Putamen (tissue), 1 donor: ENCODE data around the gene PRKAR1B.

Experiments used
- DNase-seq: peaks from one replicate; pipeline ENCODE4 v3.0.0-alpha.2; 2016; ENCODE audit warnings: low spot score

PRKAR1B gene

GRCh38 chr7:519484-520390 is 207.3 kb downstream of the PRKAR1B start, which contains the start of gene PDGFA:
Gene PDGFA, minus strand, starts transcription at chr7:519846. Its CDS starts 845 bp downstream, at chr7:519001.
- DNase-seq, result peak; percentile 63

- DNase-seq, result peak; percentile 85
These were observed 208.2 kb downstream of the PRKAR1B start for GRCh38 chr7:518630-519483.

- peak; percentile 49 for DNase-seq
These were observed 209.1 kb downstream of the PRKAR1B start for GRCh38 chr7:517774-518629.

- no peak for DNase-seq
These were observed 210.2 kb downstream of the PRKAR1B start for GRCh38 chr7:516606-517456.

GRCh38 chr7:516216-516605 is 210.9 kb downstream of the PRKAR1B start:
- no peak for DNase-seq

- DNase-seq, result no peak
These were observed 211.5 kb downstream of the PRKAR1B start for GRCh38 chr7:515628-516027.

- DNase-seq, result peak; percentile 37
These were observed 212.2 kb downstream of the PRKAR1B start for GRCh38 chr7:514651-515598.

GRCh38 chr7:514242-514641 is 212.8 kb downstream of the PRKAR1B start:
- no peak for DNase-seq

GRCh38 chr7:513521-514166 is 213.4 kb downstream of the PRKAR1B start:
- DNase-seq, result no peak

- DNase-seq, result no peak
These were observed 214.4 kb downstream of the PRKAR1B start for GRCh38 chr7:512541-513311.

GRCh38 chr7:512146-512510 is 215.0 kb downstream of the PRKAR1B start:
- DNase-seq, result no peak

GRCh38 chr7:511476-512145 is 215.5 kb downstream of the PRKAR1B start:
- DNase-seq, result no peak

- no peak for DNase-seq
These were observed 216.2 kb downstream of the PRKAR1B start for GRCh38 chr7:510782-511281.

- DNase-seq, result no peak
These were observed 217.0 kb downstream of the PRKAR1B start for GRCh38 chr7:510131-510481.

- DNase-seq, result no peak
These were observed 217.5 kb downstream of the PRKAR1B start for GRCh38 chr7:509426-510130.

GRCh38 chr7:508461-509170 is 218.5 kb downstream of the PRKAR1B start:
- DNase-seq, result no peak
